Gastrocnemius medialis (tissue), 4 donors: ENCODE results near the gene DGKK. TPM values are rescaled to one million over a fixed set of nuclear protein-coding genes. Genes with fewer than 3 reads are reported as not detected.

Experiments used
- ATAC-seq, 2 donors: fragments of 150-250 bp; one replicate each; pipeline ENCODE4 v1.9.1; 2016
- DNase-seq, 2 donors: peaks; one replicate each; pipeline ENCODE4 v3.0.0-alpha.2; 2019
- H3K27ac ChIP-seq, 4 donors: fragments of 200-600 bp; sonication (generic); 1 replicate in 1 of 4; 2 replicates in 3 of 4; pipeline ENCODE4 v1.5.1; 2016 to 2018; ENCODE audit warnings: mild to moderate bottlenecking in 2 of 4, moderate library complexity in 1 of 4
- H3K27me3 ChIP-seq, 3 donors: fragments of 200-600 bp; sonication (generic) in 2 of 3; 1 replicate in 1 of 3; 2 replicates in 2 of 3; pipeline versions ENCODE4 v1.5.1 to v1.6.0; 2016 to 2019; ENCODE audit warnings: mild to moderate bottlenecking in 1 of 3, moderate library complexity in 1 of 3
- H3K36me3 ChIP-seq, 2 donors: fragments of 200-600 bp; sonication (generic) in 1 of 2; one replicate each; pipeline ENCODE4 v1.5.1; 2017 to 2018
- H3K4me1 ChIP-seq, 2 donors: fragments of 200-600 bp; sonication (generic) in 1 of 2; one replicate each; pipeline ENCODE4 v1.5.1; 2016 to 2017; ENCODE audit warnings: mild to moderate bottlenecking in 2 of 2
- H3K4me3 ChIP-seq, 4 donors: fragments of 200-600 bp; sonication (generic) in 3 of 4; 1 replicate in 1 of 4; 2 replicates in 3 of 4; pipeline ENCODE4 v1.5.1; 2016 to 2019; ENCODE audit warnings: mild to moderate bottlenecking in 2 of 4
- H3K9me3 ChIP-seq, 3 donors: fragments of 200-600 bp; sonication (generic) in 2 of 3; 1 replicate in 1 of 3; 2 replicates in 2 of 3; pipeline ENCODE4 v1.5.1; 2016 to 2019
- CTCF ChIP-seq, 5 experiments: fragments of 450-650 bp in 3 of 5; fragments of 200-600 bp in 2 of 5; sonication (generic) in 2 of 5; IDR thresholded peaks in 4 of 5; conservative IDR thresholded peaks in 1 of 5; 1 replicate in 4 of 5; 2 replicates in 1 of 5; pipeline ENCODE4 v1.5.1; 2016 to 2019; ENCODE audit warnings: antibody characterized with exemption in 5 of 5, mild to moderate bottlenecking in 3 of 5, moderate library complexity in 3 of 5
- POLR2A ChIP-seq, 2 donors: fragments of 450-650 bp; IDR thresholded peaks; one replicate each; pipeline ENCODE4 v1.6.1; 2017; ENCODE audit warnings: antibody characterized with exemption in 2 of 2, mild to moderate bottlenecking in 2 of 2, moderate library complexity in 2 of 2
- in situ Hi-C, 4 donors: fragments of 200-750 bp; cut with MboI; loops; one replicate each; pipeline versions ENCODE4 v1.15.0 to v1.8.0; 2017; ENCODE audit warnings: low sequenced_read_pairs in 4 of 4
- intact Hi-C: fragments of 100-400 bp; cut with DNase I; formaldehyde crosslinking; loops from one replicate; pipeline ENCODE4 v1.15.1; 2023; ENCODE audit warnings: low total_unique reads
- total RNA-seq, 4 donors: library from RNA; depleted of rRNA; stranded (reverse); fragments of >200 nt; gene quantifications; one replicate each; pipeline versions ENCODE4 v1.1.0 to v1.2.3, GENCODE V29; 2016

Gene DGKK
- not detected for total RNA-seq

- no peak for ATAC-seq
- H3K27me3 ChIP-seq: peaks cover 9 to 81% (median 57%) of the 10 kb centered on the region in 3 donors
Observed at GRCh38 chrX:50470103-50471031, at the start of gene DGKK. TSS of gene DGKK (minus strand) at chrX:50470825. CDS start at chrX:50470678, 147 bp downstream.

GRCh38 chrX:50514811-50515210 is 44.2 kb upstream of the DGKK start:
- Histone ChIP-seq H3K9me3 (no peaks in the 10 kb centered on the region), H3K27me3 (no peaks in the 10 kb centered on the region), H3K27ac (no peak overlapping the region), H3K36me3 (no peaks in the 10 kb centered on the region), H3K4me1 (no peaks in the 10 kb centered on the region), H3K4me3 (no peak overlapping the region)
- in situ Hi-C loops (loop anchor here in 1 of 4 donors (25.0 kb wide), 1 partner anchor 103 kb away; no protein-coding TSS in a partner anchor), intact Hi-C loops (no loop called here)
- DNase-seq (no peak), ATAC-seq (no peak)
- no peak for TF ChIP-seq CTCF (IDR thresholded peaks at IDR 0.05 in 4 of 5, conservative IDR thresholded peaks at IDR 0.05 in 1 of 5)
- no peak for TF ChIP-seq POLR2A (IDR thresholded peaks at IDR 0.05)

More at GRCh38 chrX:50470103-50471031, at the start of gene DGKK:
- intact Hi-C loops (no loop called here), in situ Hi-C loops (no loop called here)
- TF ChIP-seq CTCF (IDR thresholded peaks at IDR 0.05 in 4 of 5, conservative IDR thresholded peaks at IDR 0.05 in 1 of 5): no peak
- no peak for TF ChIP-seq POLR2A (IDR thresholded peaks at IDR 0.05)
- DNase-seq: no peak
- H3K4me1 ChIP-seq: no peaks in the 10 kb centered on the region
- no peaks in the 10 kb centered on the region for H3K36me3 ChIP-seq
- H3K9me3 ChIP-seq: no peaks in the 10 kb centered on the region
- no peak within 1 kb of the TSS for H3K27ac ChIP-seq
- H3K4me3 ChIP-seq: no peak within 1 kb of the TSS

GRCh38 chrX:50497114-50497513 is 26.5 kb upstream of the DGKK start:
- no peaks in the 10 kb centered on the region for H3K9me3 ChIP-seq
- intact Hi-C loops: no loop called here
- no peaks in the 10 kb centered on the region for H3K27me3 ChIP-seq
- no peak for TF ChIP-seq CTCF (IDR thresholded peaks at IDR 0.05 in 4 of 5, conservative IDR thresholded peaks at IDR 0.05 in 1 of 5)
- no peak overlapping the region for H3K27ac ChIP-seq
- no peak overlapping the region for H3K4me3 ChIP-seq
- H3K36me3 ChIP-seq: no peaks in the 10 kb centered on the region
- in situ Hi-C loops: no loop called here
- no peaks in the 10 kb centered on the region for H3K4me1 ChIP-seq
- DNase-seq (no peak), ATAC-seq (no peak)

GRCh38 chrX:50495616-50496015 is 25.0 kb upstream of the DGKK start:
- in situ Hi-C loops: no loop called here
- ATAC-seq (no peak), DNase-seq (no peak)
- Histone ChIP-seq H3K4me3 (no peak overlapping the region), H3K27ac (no peak overlapping the region), H3K36me3 (no peaks in the 10 kb centered on the region), H3K4me1 (no peaks in the 10 kb centered on the region), H3K27me3 (no peaks in the 10 kb centered on the region), H3K9me3 (no peaks in the 10 kb centered on the region)
- no peak for TF ChIP-seq CTCF (IDR thresholded peaks at IDR 0.05 in 4 of 5, conservative IDR thresholded peaks at IDR 0.05 in 1 of 5)
- no peak for TF ChIP-seq POLR2A (IDR thresholded peaks at IDR 0.05)
- intact Hi-C loops: no loop called here
